GM19025 (cell line): Measurements from ENCODE around the gene ARMH1.
A peak's percentile ranks its signal among the peaks of the same experiment; 100 is the strongest.
"Not testable (repeated sequence)": the region's sequence is repeated elsewhere in the genome, so short reads cannot be mapped to it uniquely, and the experiment has no call there.

Experiments used
- ATAC-seq: cut with Tn5 transposase; IDR thresholded peaks from one replicate; pipeline ENCODE4 v1.9.1; 2021; ENCODE audit warnings: mild to moderate bottlenecking, low read depth, moderate library complexity; ENCODE audit not compliant: unreplicated experiment

ARMH1 gene

GRCh38 chr1:44719318-44719717, 44.8 kb downstream of the ARMH1 start:
- ATAC-seq = no peak

- ATAC-seq = no peak
These were observed 45.8 kb downstream of the ARMH1 start for GRCh38 chr1:44720281-44720680.

- ATAC-seq = peak; percentile 75
These were observed 47.2 kb downstream of the ARMH1 start for GRCh38 chr1:44721485-44722361.

GRCh38 chr1:44723064-44723463, 48.5 kb downstream of the ARMH1 start:
- no peak for ATAC-seq

GRCh38 chr1:44723496-44724295, 49.2 kb downstream of the ARMH1 start:
- no peak for ATAC-seq

- ATAC-seq = no peak
These were observed 49.9 kb downstream of the ARMH1 start for GRCh38 chr1:44724296-44724954.

- ATAC-seq = no peak
These were observed 50.6 kb downstream of the ARMH1 start for GRCh38 chr1:44724955-44725698.

- ATAC-seq = peak; percentile 64
These were observed 56.4 kb downstream of the ARMH1 start, which contains the start of gene RNU5D-1 for GRCh38 chr1:44730741-44731512. Gene RNU5D-1 (minus strand): TSS chr1:44731170.

GRCh38 chr1:44733365-44733764, 58.9 kb downstream of the ARMH1 start:
- no peak for ATAC-seq

GRCh38 chr1:44733784-44734183, 59.3 kb downstream of the ARMH1 start:
- ATAC-seq = no peak

GRCh38 chr1:44735992-44736391, 61.5 kb downstream of the ARMH1 start:
- ATAC-seq = no peak

- ATAC-seq = not testable (repeated sequence)
These were observed 64.4 kb downstream of the ARMH1 start for GRCh38 chr1:44738953-44739306.

GRCh38 chr1:44739307-44740178, 65.0 kb downstream of the ARMH1 start, which contains the start of gene KIF2C:
Gene KIF2C (plus strand): TSS chr1:44739837. CDS start chr1:44739933, 96 bp downstream.
- peak; percentile 96 for ATAC-seq

GRCh38 chr1:44740179-44740617, 65.7 kb downstream of the ARMH1 start:
- no peak for ATAC-seq

- no peak for ATAC-seq
These were observed 68.7 kb downstream of the ARMH1 start for GRCh38 chr1:44743211-44743610.

- no peak for ATAC-seq
These were observed 73.4 kb downstream of the ARMH1 start for GRCh38 chr1:44747878-44748277.

- ATAC-seq = no peak
These were observed 82.9 kb downstream of the ARMH1 start for GRCh38 chr1:44757420-44757819.

GRCh38 chr1:44759077-44759476, 84.6 kb downstream of the ARMH1 start:
- no peak for ATAC-seq
